GM18517 (cell line): Measurements from ENCODE around the gene AMOTL2.

Source experiments
- ATAC-seq: cut with Tn5 transposase; IDR thresholded peaks from one replicate; pipeline ENCODE4 v1.9.1; 2021; ENCODE audit warnings: mild to moderate bottlenecking, moderate library complexity; ENCODE audit not compliant: unreplicated experiment

Gene AMOTL2

GRCh38 chr3:134318166-134318565, 56.1 kb downstream of the AMOTL2 start:
- ATAC-seq: no peak

- no peak for ATAC-seq
Observed at GRCh38 chr3:134317106-134317947, 56.9 kb downstream of the AMOTL2 start.

- no peak for ATAC-seq
Observed at GRCh38 chr3:134315286-134316106, 58.8 kb downstream of the AMOTL2 start.

DNA sequence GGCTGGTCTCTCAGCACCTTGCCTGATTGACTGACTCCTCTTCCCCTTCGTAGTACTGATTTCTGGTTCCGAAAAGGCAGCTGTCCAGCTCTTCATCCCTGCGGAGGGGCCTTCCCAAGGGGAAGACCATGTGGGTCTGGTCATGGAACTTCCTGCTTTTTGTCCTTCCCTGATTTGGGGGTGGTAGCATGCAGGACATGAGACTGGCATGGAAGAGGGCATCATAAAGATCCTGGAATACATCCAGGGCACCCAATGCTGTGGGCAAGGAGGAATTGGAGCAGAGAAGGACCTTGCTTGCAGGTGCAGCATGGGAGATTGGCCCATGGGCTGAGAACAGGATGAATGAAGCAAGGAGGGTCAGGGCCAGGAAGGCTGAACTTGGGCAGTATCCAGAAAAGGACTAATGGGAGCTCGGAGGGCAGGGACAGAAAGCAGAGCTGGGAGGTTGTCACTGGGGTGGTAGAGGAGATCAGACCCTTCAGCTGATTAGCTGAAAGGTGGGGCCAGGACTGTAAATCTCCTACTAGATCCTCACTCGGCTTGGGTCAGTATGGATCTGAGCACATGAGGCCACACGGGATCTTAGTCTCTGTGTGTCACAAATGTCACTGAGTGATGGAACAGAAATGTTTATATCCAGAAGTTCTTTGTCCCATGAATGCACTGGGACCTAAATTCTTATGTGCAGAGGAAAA, 59.5 kb downstream of the AMOTL2 start:
- ATAC-seq: no peak

DNA sequence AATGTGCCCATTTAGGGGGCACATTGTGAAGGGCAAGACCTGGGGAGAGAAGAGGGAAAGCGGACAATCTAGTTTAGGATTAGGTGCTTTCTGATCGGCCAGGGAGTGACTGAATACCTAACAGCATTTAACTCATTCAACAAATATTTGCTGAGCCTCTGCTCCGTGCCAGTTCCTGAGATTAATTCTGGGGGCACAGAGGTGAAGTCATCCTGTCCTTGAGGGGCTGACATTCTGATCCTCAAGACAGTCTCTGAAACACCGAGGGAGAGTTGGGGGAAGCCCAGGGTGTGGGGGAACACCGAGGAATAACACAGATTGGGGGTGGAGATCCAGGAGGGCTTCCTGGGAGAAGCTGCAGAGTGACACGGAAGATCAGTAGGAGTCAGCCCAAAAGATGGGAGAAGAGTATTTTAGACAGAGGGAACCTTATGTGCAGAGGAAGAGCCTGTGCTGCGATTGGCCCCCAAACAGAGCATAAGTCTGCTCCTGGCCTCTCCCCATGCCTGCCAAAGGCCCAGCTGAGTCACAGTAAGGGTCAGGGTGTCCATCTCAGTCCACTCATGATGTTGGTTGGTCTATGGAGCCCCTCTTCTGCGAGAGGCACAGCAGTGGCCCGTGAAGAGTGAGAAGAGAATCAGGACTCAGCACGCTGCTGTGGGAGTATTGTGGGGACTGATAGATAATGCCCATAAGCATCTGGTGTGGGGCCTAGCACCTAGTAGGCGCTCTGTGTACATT, 60.2 kb downstream of the AMOTL2 start:
- ATAC-seq: no peak

- ATAC-seq: no peak
Observed at GRCh38 chr3:134312873-134313846, 61.1 kb downstream of the AMOTL2 start.

GRCh38 chr3:134312072-134312872, 62.0 kb downstream of the AMOTL2 start:
- ATAC-seq: no peak

DNA sequence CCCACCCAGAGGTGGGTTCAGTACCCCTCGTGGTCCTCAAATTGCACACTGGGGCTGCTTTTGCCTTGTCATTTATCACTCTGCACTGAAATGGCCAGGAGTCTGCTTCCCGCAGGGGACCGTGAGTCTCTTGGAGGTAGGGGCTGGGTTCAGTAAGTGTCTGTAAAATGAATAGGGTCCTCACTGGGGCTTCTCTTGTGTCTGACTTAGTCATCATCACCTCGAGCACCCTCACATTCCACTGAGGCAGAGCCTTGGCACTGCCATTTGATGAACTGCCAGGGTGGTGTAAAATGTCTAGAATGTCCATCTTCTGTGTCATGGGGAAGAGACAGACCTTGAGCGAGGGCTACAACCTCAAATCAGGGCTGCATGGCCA, 62.6 kb downstream of the AMOTL2 start:
- ATAC-seq: no peak

GRCh38 chr3:134311265-134311664, 63.0 kb downstream of the AMOTL2 start:
- ATAC-seq: no peak

- ATAC-seq: no peak
Observed at GRCh38 chr3:134309987-134310700, 64.1 kb downstream of the AMOTL2 start.

DNA sequence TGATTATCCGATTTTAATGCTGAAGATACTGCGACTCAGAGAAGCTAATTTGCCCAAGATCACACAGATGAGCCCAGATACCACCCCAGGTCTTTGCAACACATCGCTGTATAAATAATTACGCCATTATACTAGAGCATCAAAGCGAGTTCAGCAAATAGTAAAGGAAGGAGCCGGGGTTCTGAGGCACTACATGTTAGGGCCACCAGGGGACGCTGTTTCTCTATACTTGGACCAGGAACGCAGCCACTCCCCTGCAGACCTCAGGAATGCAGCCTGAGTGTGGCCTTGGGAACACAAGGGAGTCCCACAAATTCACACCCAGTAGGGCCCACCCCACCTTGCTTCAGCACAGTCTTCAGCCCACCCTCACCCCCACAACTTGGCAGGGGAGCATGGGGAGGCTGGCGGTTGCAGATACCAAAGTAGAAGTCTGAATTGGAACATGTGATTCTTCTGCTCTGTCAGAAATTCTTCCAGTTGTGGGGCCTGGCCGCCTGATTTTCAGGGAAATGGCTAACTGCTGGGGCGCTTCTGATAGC, 65.8 kb downstream of the AMOTL2 start:
- ATAC-seq: no peak

GRCh38 chr3:134307425-134307824, 66.8 kb downstream of the AMOTL2 start:
- no peak for ATAC-seq

DNA sequence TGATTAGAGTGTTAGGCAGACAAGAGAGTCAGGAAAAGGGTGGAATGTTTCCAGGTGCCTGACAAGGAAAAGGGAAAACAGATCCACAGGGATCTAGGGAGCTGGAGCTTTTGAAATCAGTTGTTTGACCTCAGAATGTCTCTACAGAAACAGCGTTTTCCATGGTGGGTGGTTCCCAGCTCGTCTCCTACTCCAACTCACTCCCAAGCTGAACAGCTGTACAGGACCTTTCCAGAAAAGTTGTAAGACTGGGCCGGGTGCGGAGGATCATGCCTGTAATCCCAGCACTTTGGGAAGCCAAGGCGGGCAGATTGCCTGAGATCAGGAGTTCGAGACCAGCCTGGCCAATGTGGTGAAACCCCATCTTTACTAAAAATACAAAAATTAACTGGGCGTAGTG, 67.9 kb downstream of the AMOTL2 start:
- ATAC-seq: no peak
